ENCODE results near the gene PDE4A.
"Not testable (repeated sequence)": the region's sequence is repeated elsewhere in the genome, so short reads cannot be mapped to it uniquely, and the experiment has no call there.

The PDE4A gene

GRCh38 chr19:10454267-10454666 is 33.9 kb downstream of the PDE4A start:
- peak; percentile 53 for DNase-seq (ENCODE audit: extremely low spot score)
- ChIA-PET POLR2A (interaction anchor here (0.9 kb wide), 1 partner anchor 21 kb away, joined by 4 read pairs; no protein-coding TSS in a partner anchor), CTCF (interaction anchor here (0.6 kb wide), 1 partner anchor 143 kb away, joined by 3 read pairs; no protein-coding TSS in a partner anchor)
- TF ChIP-seq ELF4 (IDR thresholded peaks at IDR 0.05) (no peak), NFRKB (IDR thresholded peaks at IDR 0.05) (no peak), L3MBTL2 (conservative IDR thresholded peaks at IDR 0.05) (no peak), HDGF (IDR thresholded peaks at IDR 0.05; ENCODE audit: borderline replicate concordance) (no peak), SUZ12 (IDR thresholded peaks at IDR 0.05) (no peak), ARNT (IDR thresholded peaks at IDR 0.05) (no peak)
- TF ChIP-seq, protein P1, sequence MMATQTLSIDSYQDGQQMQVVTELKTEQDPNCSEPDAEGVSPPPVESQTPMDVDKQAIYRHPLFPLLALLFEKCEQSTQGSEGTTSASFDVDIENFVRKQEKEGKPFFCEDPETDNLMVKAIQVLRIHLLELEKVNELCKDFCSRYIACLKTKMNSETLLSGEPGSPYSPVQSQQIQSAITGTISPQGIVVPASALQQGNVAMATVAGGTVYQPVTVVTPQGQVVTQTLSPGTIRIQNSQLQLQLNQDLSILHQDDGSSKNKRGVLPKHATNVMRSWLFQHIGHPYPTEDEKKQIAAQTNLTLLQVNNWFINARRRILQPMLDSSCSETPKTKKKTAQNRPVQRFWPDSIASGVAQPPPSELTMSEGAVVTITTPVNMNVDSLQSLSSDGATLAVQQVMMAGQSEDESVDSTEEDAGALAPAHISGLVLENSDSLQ (IDR thresholded peaks at IDR 0.05), result no peak

- DNase-seq (ENCODE audit: extremely low spot score); POLR2A ChIA-PET: not testable (repeated sequence)
- CTCF ChIA-PET, result interaction anchor here (0.7 kb wide), 1 partner anchor 42 kb away, joined by 3 read pairs; no protein-coding TSS in a partner anchor
Measured at GRCh38 chr19:10458733-10459132, 38.4 kb downstream of the PDE4A start.

- no peak for TF ChIP-seq TARDBP (IDR thresholded peaks at IDR 0.05)
- TF ChIP-seq SP1 (IDR thresholded peaks at IDR 0.05), result no peak
- no peak for TF ChIP-seq FOXK2 (IDR thresholded peaks at IDR 0.05)
- TF ChIP-seq ELF4 (IDR thresholded peaks at IDR 0.05), result no peak
- no peak for TF ChIP-seq SUZ12 (IDR thresholded peaks at IDR 0.05)
- no peak for TF ChIP-seq L3MBTL2 (conservative IDR thresholded peaks at IDR 0.05)
- TF ChIP-seq FOXA1 (IDR thresholded peaks at IDR 0.05), result no peak
- TF ChIP-seq ARNT (IDR thresholded peaks at IDR 0.05), result no peak
- TF ChIP-seq FOXM1 (IDR thresholded peaks at IDR 0.05; ENCODE audit: borderline replicate concordance), result no peak
- TF ChIP-seq HDGF (IDR thresholded peaks at IDR 0.05; ENCODE audit: borderline replicate concordance), result no peak
- TF ChIP-seq ZNF384 (IDR thresholded peaks at IDR 0.05), result no peak
- TF ChIP-seq, protein P1 (IDR thresholded peaks at IDR 0.05), result no peak
- no peak for TF ChIP-seq NFRKB (IDR thresholded peaks at IDR 0.05)
- TF ChIP-seq BHLHE40 (IDR thresholded peaks at IDR 0.05; ENCODE audit: borderline replicate concordance), result no peak
- no peak for TF ChIP-seq LEF1 (IDR thresholded peaks at IDR 0.05; ENCODE audit: borderline replicate concordance)
- TF ChIP-seq CTBP1 (IDR thresholded peaks at IDR 0.05; ENCODE audit: borderline replicate concordance), result no peak
- no peak for DNase-seq (ENCODE audit: extremely low spot score)
- CTCF ChIA-PET, result interaction anchor here (0.7 to 1.0 kb wide), 2 partner anchors 11 to 109 kb away, joined by 3 read pairs; no protein-coding TSS in a partner anchor
- POLR2A ChIA-PET, result no interaction called here
Measured at GRCh38 chr19:10460714-10461046, 40.3 kb downstream of the PDE4A start.

DNA sequence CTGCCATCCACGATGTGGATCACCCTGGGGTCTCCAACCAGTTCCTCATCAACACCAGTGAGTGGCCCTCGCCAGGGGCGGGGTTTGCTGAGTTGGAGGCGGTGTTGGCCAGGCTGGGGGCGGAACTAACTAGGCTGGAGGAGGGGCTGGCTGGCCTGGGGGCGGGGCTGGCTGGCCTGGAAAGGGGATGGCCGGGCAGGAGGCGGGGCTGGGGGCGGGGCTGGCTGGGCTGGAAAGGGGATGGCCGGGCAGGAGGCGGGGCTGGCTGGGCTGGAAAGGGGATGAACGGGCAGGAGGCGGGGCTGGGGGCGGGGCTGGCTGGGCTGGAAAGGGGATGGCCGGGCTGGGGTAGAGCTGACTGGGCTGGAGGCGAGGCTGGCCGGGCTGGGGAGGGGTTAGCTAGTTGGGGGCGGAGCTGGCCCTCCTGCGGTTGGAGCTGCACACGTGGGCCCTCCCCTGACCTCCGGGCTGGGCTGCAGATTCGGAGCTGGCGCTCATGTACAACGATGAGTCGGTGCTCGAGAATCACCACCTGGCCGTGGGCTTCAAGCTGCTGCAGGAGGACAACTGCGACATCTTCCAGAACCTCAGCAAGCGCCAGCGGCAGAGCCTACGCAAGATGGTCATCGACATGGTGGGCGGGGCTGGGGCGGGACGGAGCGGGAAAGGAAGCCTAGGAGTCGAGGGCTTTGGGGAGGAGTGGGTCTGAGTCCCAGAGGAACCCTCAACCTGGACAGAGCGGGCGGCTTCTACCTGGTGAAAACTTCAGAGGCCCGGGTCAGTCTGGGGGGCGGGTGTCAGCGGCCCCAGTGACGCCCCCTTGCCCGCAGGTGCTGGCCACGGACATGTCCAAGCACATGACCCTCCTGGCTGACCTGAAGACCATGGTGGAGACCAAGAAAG is 41.0 kb downstream of the PDE4A start:
- DNase-seq (ENCODE audit: extremely low spot score), result peak; percentile 99
- TF ChIP-seq HDGF (IDR thresholded peaks at IDR 0.05; ENCODE audit: borderline replicate concordance), result no peak
- TF ChIP-seq NFRKB (IDR thresholded peaks at IDR 0.05), result no peak
- no peak for TF ChIP-seq ELF4 (IDR thresholded peaks at IDR 0.05)
- TF ChIP-seq SP1 (IDR thresholded peaks at IDR 0.05), result no peak
- TF ChIP-seq LEF1 (IDR thresholded peaks at IDR 0.05; ENCODE audit: borderline replicate concordance), result no peak
- no peak for TF ChIP-seq FOXA1 (IDR thresholded peaks at IDR 0.05)
- TF ChIP-seq CTBP1 (IDR thresholded peaks at IDR 0.05; ENCODE audit: borderline replicate concordance), result no peak
- no peak for TF ChIP-seq SUZ12 (IDR thresholded peaks at IDR 0.05)
- peak; percentile 94 for TF ChIP-seq L3MBTL2 (conservative IDR thresholded peaks at IDR 0.05)
- POLR2A ChIA-PET, result no interaction called here
- CTCF ChIA-PET, result interaction anchor here (0.5 to 1.0 kb wide), 4 partner anchors 10 to 108 kb away, joined by 3 to 4 read pairs (median 3); no protein-coding TSS in a partner anchor

DNA sequence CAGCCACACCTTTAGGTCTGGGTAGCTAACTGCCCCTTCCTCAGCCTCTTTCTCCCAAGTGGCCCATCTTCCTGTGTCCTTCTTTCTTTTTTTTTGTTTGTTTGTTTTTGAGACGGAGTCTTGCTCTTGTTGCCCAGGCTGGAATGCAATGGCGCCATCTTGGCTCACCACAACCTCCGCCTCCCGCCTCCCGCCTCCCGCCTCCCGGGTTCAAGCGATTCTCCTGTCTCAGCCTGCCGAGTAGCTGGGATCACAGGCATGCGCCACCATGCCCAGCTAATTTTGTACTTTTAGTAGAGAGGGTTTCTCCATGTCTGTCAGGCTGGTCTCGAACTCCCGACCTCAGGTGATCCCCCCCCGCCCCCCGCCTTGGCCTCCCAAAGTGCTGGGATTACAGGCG is 41.7 kb downstream of the PDE4A start:
- DNase-seq (ENCODE audit: extremely low spot score); POLR2A ChIA-PET: not testable (repeated sequence)
- CTCF ChIA-PET, result interaction anchor here (1.0 to 1.2 kb wide), 2 partner anchors 16 to 58 kb away, joined by 3 to 4 read pairs; no protein-coding TSS in a partner anchor

DNA sequence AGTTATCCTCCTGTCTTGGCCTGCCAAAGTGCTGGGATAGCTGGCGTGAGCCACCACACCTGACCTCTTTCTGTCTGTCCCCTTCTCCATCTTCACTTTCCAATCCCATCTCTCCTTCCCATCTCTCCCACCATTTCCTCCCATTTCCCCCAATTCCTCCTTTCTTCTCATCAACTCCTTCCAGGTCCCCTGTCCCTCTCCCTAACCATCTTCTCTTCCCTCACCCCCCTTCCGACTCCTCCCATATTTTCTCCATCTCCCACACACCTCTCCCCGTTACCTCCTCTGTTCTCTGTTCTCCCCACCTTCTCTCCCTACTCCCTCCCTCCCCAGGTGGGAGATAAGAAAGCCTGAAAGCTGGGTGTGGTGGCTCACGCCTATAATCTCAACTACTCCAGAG is 42.2 kb downstream of the PDE4A start:
- TF ChIP-seq SUZ12 (IDR thresholded peaks at IDR 0.05), result no peak
- TF ChIP-seq NFRKB (IDR thresholded peaks at IDR 0.05), result no peak
- TF ChIP-seq ELF4 (IDR thresholded peaks at IDR 0.05), result no peak
- TF ChIP-seq SP1 (IDR thresholded peaks at IDR 0.05), result no peak
- TF ChIP-seq HDGF (IDR thresholded peaks at IDR 0.05; ENCODE audit: borderline replicate concordance), result no peak
- no peak for TF ChIP-seq LEF1 (IDR thresholded peaks at IDR 0.05; ENCODE audit: borderline replicate concordance)
- no peak for TF ChIP-seq L3MBTL2 (conservative IDR thresholded peaks at IDR 0.05)
- no peak for TF ChIP-seq CTBP1 (IDR thresholded peaks at IDR 0.05; ENCODE audit: borderline replicate concordance)
- TF ChIP-seq, protein P1 (IDR thresholded peaks at IDR 0.05), result no peak
- no peak for TF ChIP-seq ARNT (IDR thresholded peaks at IDR 0.05)
- TF ChIP-seq ZNF384 (IDR thresholded peaks at IDR 0.05), result no peak
- no peak for TF ChIP-seq TARDBP (IDR thresholded peaks at IDR 0.05)
- no peak for TF ChIP-seq FOXA1 (IDR thresholded peaks at IDR 0.05)
- TF ChIP-seq FOXM1 (IDR thresholded peaks at IDR 0.05; ENCODE audit: borderline replicate concordance), result no peak
- no peak for TF ChIP-seq FOXK2 (IDR thresholded peaks at IDR 0.05)
- no peak for TF ChIP-seq BHLHE40 (IDR thresholded peaks at IDR 0.05; ENCODE audit: borderline replicate concordance)
- POLR2A ChIA-PET, result no interaction called here
- DNase-seq (ENCODE audit: extremely low spot score), result no peak
- CTCF ChIA-PET, result interaction anchor here (1.2 kb wide), 1 partner anchor 16 kb away, joined by 3 read pairs; no protein-coding TSS in a partner anchor

Measured in HEK293T (cell line).